ENCODE data around the gene ABCG8.

Gene ABCG8

DNA sequence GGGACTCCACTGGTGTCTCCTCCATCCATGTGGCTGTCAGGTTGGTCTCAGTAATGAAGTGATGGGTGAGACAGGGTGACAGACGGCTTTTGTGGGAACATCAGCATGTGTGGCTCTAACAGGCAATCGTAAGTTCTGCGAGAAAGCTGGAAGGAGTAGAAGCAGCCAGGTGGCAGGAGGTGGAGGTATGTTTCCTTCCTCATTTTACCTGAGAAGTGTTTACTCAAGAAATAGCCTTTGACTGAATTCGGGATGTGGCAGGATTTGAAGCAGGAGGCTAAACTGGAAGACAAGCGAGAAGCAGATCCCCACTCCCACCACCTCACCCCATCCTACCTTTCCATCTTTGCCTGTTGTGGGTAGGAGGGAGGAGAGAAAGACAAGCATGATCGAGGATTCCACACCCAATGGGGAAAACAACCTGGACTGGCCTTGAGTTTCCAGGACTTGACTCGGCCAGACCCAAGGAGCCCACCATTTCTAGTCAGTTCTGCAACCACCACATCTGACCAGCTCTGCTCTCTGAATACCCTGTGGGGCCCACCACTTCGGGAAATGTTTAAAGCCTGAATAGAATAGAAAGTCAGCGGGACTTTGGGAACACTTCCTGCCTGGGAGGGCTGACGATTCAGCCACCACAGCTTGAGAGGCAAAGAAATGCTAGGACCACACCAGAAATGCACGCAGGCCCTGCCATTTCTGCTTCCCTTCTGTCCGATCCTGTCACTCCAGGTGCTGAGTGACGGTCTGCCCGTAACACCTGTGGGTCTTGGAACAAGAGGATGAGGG lies 1.2 kb downstream of the ABCG8 start:
- DNase-seq = no peak
- TF ChIP-seq CTCF (IDR thresholded peaks at IDR 0.05; ENCODE audit: borderline replicate concordance, extremely low read depth, low read length, poor library complexity, severe bottlenecking) (no peak), EZH2 (IDR thresholded peaks at IDR 0.05; ENCODE audit: borderline replicate concordance, low read depth, low read length, severe bottlenecking) (no peak)
- no peaks in the 10 kb centered on the region for H3K9me3 ChIP-seq (ENCODE audit: insufficient read depth, low read length, severe bottlenecking)
- no peak overlapping the region for H3K9ac ChIP-seq (ENCODE audit: low read depth, low read length)
- H3K27ac ChIP-seq (ENCODE audit: low read length) = no peak overlapping the region
- no peaks in the 10 kb centered on the region for H3K79me2 ChIP-seq (ENCODE audit: insufficient read depth, low read length)
- no peak for ATAC-seq (ENCODE audit: insufficient read depth, low read depth)
- no peak overlapping the region for H3K4me3 ChIP-seq (ENCODE audit: low read depth in 1 of 2, low read length in 2 of 2)
- no peaks in the 10 kb centered on the region for H3K36me3 ChIP-seq (ENCODE audit: insufficient read depth, low read length)
- peaks cover 20% of the 10 kb centered on the region for H3K27me3 ChIP-seq (ENCODE audit: insufficient read depth, low read length, poor library complexity)
- H3K4me1 ChIP-seq (ENCODE audit: insufficient read depth, low read length) = no peaks in the 10 kb centered on the region
- no peak overlapping the region for H2AFZ ChIP-seq (ENCODE audit: low read depth, low read length)
- H4K20me1 ChIP-seq (ENCODE audit: insufficient read depth, low read length) = no peaks in the 10 kb centered on the region
- H3K4me2 ChIP-seq (ENCODE audit: insufficient read depth, low read length) = no peak overlapping the region

- Histone ChIP-seq H3K36me3 (ENCODE audit: insufficient read depth, low read length) (no peaks in the 10 kb centered on the region), H3K9ac (ENCODE audit: low read depth, low read length) (no peak overlapping the region), H3K4me3 (ENCODE audit: low read depth in 1 of 2, low read length in 2 of 2) (no peak overlapping the region), H3K27me3 (ENCODE audit: insufficient read depth, low read length, poor library complexity) (peaks cover 20% of the 10 kb centered on the region), H4K20me1 (ENCODE audit: insufficient read depth, low read length) (no peaks in the 10 kb centered on the region), H2AFZ (ENCODE audit: low read depth, low read length) (no peak overlapping the region), H3K27ac (ENCODE audit: low read length) (no peak overlapping the region), H3K4me1 (ENCODE audit: insufficient read depth, low read length) (no peaks in the 10 kb centered on the region), H3K4me2 (ENCODE audit: insufficient read depth, low read length) (no peak overlapping the region), H3K79me2 (ENCODE audit: insufficient read depth, low read length) (no peaks in the 10 kb centered on the region), H3K9me3 (ENCODE audit: insufficient read depth, low read length, severe bottlenecking) (no peaks in the 10 kb centered on the region)
- DNase-seq (no peak), ATAC-seq (ENCODE audit: insufficient read depth, low read depth) (no peak)
- TF ChIP-seq CTCF (IDR thresholded peaks at IDR 0.05; ENCODE audit: borderline replicate concordance, extremely low read depth, low read length, poor library complexity, severe bottlenecking) (no peak), EZH2 (IDR thresholded peaks at IDR 0.05; ENCODE audit: borderline replicate concordance, low read depth, low read length, severe bottlenecking) (no peak)
Measured at GRCh38 chr2:43840965-43841364, 2.2 kb downstream of the ABCG8 start.

GRCh38 chr2:43841949-43842865 lies 3.4 kb downstream of the ABCG8 start:
- ATAC-seq (ENCODE audit: insufficient read depth, low read depth) = no peak
- Histone ChIP-seq H3K36me3 (ENCODE audit: insufficient read depth, low read length) (no peaks in the 10 kb centered on the region), H2AFZ (ENCODE audit: low read depth, low read length) (no peak overlapping the region), H3K9ac (ENCODE audit: low read depth, low read length) (no peak overlapping the region), H3K27me3 (ENCODE audit: insufficient read depth, low read length, poor library complexity) (peaks cover 24% of the 10 kb centered on the region), H3K4me1 (ENCODE audit: insufficient read depth, low read length) (no peaks in the 10 kb centered on the region), H3K4me3 (ENCODE audit: low read depth in 1 of 2, low read length in 2 of 2) (no peak overlapping the region), H3K27ac (ENCODE audit: low read length) (no peak overlapping the region), H4K20me1 (ENCODE audit: insufficient read depth, low read length) (no peaks in the 10 kb centered on the region), H3K9me3 (ENCODE audit: insufficient read depth, low read length, severe bottlenecking) (no peaks in the 10 kb centered on the region), H3K4me2 (ENCODE audit: insufficient read depth, low read length) (no peak overlapping the region), H3K79me2 (ENCODE audit: insufficient read depth, low read length) (no peaks in the 10 kb centered on the region)
- no peak for TF ChIP-seq CTCF (IDR thresholded peaks at IDR 0.05; ENCODE audit: borderline replicate concordance, extremely low read depth, low read length, poor library complexity, severe bottlenecking)
- no peak for DNase-seq

Data from DND-41 (cell line).